Right atrium auricular region (tissue), 2 donors: ENCODE measurements around the gene CACNA1B. TPM values are rescaled to one million over a fixed set of nuclear protein-coding genes. Genes with fewer than 3 reads are reported as not detected.

Experiments used
- DNase-seq: peaks from one replicate; pipeline ENCODE4 v3.0.0-alpha.2; 2019; ENCODE audit warnings: low spot score
- H3K27ac ChIP-seq, 2 donors: fragments of 200-600 bp; sonication (generic); 1 replicate in 1 of 2; 2 replicates in 1 of 2; pipeline ENCODE4 v1.5.1; 2016 to 2019
- H3K27me3 ChIP-seq, 2 donors: fragments of 200-600 bp; sonication (generic); one replicate each; pipeline versions ENCODE4 v1.5.1 to v1.6.0; 2017 to 2019
- H3K36me3 ChIP-seq: fragments of 200-600 bp; sonication (generic); one replicate; pipeline ENCODE4 v1.5.1; 2016
- H3K4me1 ChIP-seq, 2 donors: fragments of 200-600 bp; sonication (generic); one replicate each; pipeline versions ENCODE4 v1.5.1 to v1.6.0; 2017 to 2019
- H3K4me3 ChIP-seq, 2 donors: fragments of 200-600 bp; sonication (generic); 1 replicate in 1 of 2; 2 replicates in 1 of 2; pipeline ENCODE4 v1.5.1; 2017 to 2019; ENCODE audit warnings: mild to moderate bottlenecking in 1 of 2, moderate library complexity in 1 of 2
- H3K9me3 ChIP-seq, 2 donors: fragments of 200-600 bp; sonication (generic); one replicate each; pipeline ENCODE4 v1.5.1; 2019
- total RNA-seq, 2 donors: library from RNA; depleted of rRNA; stranded (reverse); fragments of >200 nt; gene quantifications; one replicate each; pipeline ENCODE4 v1.1.0, GENCODE V29; 2016
- TF ChIP-seq, protein P1 (sequence below), 2 donors: fragments of 200-600 bp; sonication (generic); IDR thresholded peaks; one replicate each; pipeline ENCODE4 v1.5.1; 2019; ENCODE audit warnings: antibody characterized with exemption in 2 of 2

CACNA1B gene
- total RNA-seq, 2 donors from 2014 or later, result 0.04 to 0.41 TPM

DNA sequence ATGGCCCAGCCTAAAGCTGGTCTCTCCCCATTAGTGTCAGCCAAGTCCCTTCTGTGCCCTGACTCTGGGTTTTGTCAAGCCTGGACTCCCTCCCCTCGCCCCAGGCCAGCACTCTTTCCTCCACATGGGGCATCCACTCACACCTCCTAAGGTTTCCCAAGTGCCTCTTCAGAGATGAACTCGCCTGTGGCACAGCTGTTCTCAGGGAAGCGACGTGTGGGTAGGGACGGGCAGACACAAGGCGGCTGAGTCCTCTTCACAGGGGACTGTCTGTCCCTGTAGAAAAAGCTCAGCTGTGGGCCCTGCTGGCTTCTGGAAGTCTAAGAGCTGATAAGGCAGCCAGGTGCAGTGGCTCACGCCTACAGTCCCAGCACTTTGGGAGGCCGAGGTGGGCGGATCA lies 78.5 kb downstream of the CACNA1B start:
- no peak overlapping the region for H3K4me3 ChIP-seq
- no peak for DNase-seq
- H3K9me3 ChIP-seq, result no peaks in the 10 kb centered on the region
- no peaks in the 10 kb centered on the region for H3K4me1 ChIP-seq
- H3K27ac ChIP-seq, result no peak overlapping the region
- TF ChIP-seq, protein P1, sequence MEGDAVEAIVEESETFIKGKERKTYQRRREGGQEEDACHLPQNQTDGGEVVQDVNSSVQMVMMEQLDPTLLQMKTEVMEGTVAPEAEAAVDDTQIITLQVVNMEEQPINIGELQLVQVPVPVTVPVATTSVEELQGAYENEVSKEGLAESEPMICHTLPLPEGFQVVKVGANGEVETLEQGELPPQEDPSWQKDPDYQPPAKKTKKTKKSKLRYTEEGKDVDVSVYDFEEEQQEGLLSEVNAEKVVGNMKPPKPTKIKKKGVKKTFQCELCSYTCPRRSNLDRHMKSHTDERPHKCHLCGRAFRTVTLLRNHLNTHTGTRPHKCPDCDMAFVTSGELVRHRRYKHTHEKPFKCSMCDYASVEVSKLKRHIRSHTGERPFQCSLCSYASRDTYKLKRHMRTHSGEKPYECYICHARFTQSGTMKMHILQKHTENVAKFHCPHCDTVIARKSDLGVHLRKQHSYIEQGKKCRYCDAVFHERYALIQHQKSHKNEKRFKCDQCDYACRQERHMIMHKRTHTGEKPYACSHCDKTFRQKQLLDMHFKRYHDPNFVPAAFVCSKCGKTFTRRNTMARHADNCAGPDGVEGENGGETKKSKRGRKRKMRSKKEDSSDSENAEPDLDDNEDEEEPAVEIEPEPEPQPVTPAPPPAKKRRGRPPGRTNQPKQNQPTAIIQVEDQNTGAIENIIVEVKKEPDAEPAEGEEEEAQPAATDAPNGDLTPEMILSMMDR (IDR thresholded peaks at IDR 0.05), result no peak
- no peaks in the 10 kb centered on the region for H3K27me3 ChIP-seq
- no peaks in the 10 kb centered on the region for H3K36me3 ChIP-seq

DNA sequence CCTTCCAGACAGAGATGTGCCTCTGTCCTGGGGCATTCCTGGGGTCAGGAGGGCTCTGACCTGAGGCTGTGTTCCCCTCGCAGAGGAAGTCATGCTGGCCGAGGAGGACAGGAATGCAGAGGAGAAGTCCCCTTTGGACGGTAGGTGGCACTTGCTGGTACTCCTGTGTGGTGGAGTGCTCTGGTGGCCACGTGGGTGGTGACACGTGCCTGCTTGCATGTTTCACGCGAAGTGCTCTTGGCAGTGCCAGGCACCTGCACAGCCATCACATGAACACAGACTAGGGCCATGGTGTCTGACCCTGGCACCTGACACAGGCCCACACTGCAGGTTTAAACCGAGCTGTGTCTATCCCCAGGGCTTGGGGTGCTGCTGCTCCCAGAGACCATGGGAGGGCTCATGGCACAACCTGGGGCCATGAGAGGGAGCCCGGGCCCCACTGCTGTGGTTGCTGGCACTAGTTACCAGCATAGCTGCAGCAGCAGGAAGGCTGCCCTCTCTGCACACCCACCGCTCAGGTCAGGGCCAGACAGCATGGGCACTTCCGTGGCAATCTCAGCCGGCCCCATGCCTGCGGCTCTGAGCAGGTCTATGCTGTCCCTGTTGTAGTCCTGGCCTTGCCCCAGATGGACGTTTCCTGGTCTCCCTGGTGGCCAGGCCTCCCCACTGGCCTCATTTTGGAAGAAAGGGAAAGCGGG lies 79.3 kb downstream of the CACNA1B start:
- H3K4me3 ChIP-seq, result no peak overlapping the region
- no peaks in the 10 kb centered on the region for H3K36me3 ChIP-seq
- no peak overlapping the region for H3K27ac ChIP-seq
- no peaks in the 10 kb centered on the region for H3K4me1 ChIP-seq
- TF ChIP-seq, protein P1 (IDR thresholded peaks at IDR 0.05), result no peak
- H3K27me3 ChIP-seq, result no peaks in the 10 kb centered on the region
- DNase-seq, result no peak
- no peaks in the 10 kb centered on the region for H3K9me3 ChIP-seq

DNA sequence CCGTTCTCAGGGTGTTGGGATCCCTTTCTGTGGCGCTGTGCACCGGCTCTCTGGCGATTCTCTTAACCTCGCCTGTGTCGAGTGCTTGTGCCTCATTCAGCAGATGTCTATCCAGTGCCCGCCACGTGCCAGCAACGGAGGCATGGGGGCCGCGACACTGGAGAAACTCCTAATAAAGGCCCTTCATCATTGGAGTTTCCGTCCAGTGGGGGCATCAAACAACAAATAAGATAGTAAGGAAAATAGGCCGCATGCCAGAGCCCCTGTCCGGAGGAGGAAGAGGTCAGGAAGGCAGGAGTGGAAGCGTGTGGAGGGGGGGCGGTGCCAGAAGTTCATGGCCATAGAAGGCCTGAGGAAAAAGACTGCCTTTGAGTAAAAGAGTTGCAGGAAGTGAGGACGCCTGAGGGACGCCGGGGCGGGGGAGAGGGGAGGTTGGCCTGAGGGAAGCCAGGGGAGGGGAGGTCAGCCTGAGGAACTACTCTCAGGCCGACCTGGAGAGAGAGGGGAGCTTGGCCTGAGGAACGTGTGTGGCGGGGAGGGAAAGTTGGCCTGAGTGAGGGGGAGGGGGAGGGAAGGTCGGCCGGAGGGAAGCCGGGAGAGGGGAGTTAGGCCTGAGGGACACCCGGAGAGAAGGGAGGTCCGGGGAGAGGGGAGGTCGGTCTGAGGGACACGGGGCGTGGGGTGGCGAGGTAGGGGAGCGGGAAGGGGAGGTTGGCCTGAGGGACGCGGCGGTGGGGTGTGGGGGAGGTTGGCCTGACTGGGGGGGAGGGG lies 82.2 kb downstream of the CACNA1B start:
- no peaks in the 10 kb centered on the region for H3K9me3 ChIP-seq
- no peak for DNase-seq
- no peak overlapping the region for H3K27ac ChIP-seq
- TF ChIP-seq, protein P1 (IDR thresholded peaks at IDR 0.05), result no peak
- no peaks in the 10 kb centered on the region for H3K4me1 ChIP-seq
- no peaks in the 10 kb centered on the region for H3K27me3 ChIP-seq
- H3K36me3 ChIP-seq, result no peaks in the 10 kb centered on the region
- H3K4me3 ChIP-seq, result no peak overlapping the region

DNA sequence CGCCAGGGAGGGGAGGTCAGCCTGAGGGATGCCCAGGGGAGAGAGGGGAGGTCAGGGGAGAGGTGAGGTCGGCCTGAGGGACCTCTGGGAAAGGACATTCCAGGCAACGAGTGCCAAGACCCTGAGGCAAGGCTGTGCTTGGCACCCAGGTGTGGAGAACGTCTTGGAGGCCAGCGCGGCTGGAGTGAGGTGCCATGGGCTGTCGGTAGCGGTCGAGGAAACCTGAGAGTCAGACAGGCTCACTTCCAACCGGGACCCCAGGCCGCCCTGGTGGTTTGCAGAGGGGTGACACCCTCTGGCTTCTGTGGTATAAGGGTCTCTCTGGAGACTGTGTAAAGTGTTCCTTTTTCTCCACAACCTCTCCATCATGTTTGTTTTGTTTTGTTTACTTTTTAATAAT lies 82.9 kb downstream of the CACNA1B start:
- no peaks in the 10 kb centered on the region for H3K27me3 ChIP-seq
- no peak overlapping the region for H3K27ac ChIP-seq
- H3K9me3 ChIP-seq, result no peaks in the 10 kb centered on the region
- no peaks in the 10 kb centered on the region for H3K4me1 ChIP-seq
- H3K36me3 ChIP-seq, result no peaks in the 10 kb centered on the region
- DNase-seq, result no peak
- TF ChIP-seq, protein P1 (IDR thresholded peaks at IDR 0.05), result no peak
- no peak overlapping the region for H3K4me3 ChIP-seq

DNA sequence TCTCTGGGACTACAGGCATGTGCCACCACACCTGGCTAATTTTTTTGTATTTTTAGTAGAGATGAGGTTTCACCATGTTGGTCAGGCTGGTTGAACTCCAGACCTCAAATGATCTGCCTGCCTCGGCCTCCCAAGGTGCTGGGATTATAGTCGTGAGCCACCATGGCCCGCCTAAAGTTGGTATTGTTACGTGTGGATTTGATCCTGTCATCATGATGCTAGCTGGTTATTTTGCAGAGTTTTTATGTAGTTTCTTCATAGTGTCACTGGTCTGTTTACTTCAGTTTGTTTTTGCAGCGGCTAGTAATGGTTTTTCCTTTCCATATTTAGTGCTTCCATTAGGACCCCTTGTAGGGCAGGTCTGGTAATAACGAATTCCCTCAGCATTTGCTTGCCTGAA lies 85.9 kb downstream of the CACNA1B start:
- no peak for DNase-seq
- H3K9me3 ChIP-seq, result no peaks in the 10 kb centered on the region
- H3K27ac ChIP-seq, result no peak overlapping the region
- TF ChIP-seq, protein P1 (IDR thresholded peaks at IDR 0.05), result no peak
- H3K36me3 ChIP-seq, result no peaks in the 10 kb centered on the region
- no peak overlapping the region for H3K4me3 ChIP-seq
- H3K4me1 ChIP-seq, result no peaks in the 10 kb centered on the region
- no peaks in the 10 kb centered on the region for H3K27me3 ChIP-seq
